Tibial artery (tissue), 4 donors: ENCODE measurements around the gene MAST4.
A peak's percentile ranks its signal among the peaks of the same experiment; 100 is the strongest.
"Not testable (repeated sequence)": the region's sequence is repeated elsewhere in the genome, so short reads cannot be mapped to it uniquely, and the experiment has no call there.

ENCODE experiments used
- DNase-seq, 2 donors: peaks; one replicate each; pipeline ENCODE4 v3.0.0-alpha.2; 2019
- H3K27ac ChIP-seq, 2 donors: fragments of 200-600 bp; sonication (generic) in 1 of 2; 1 replicate in 1 of 2; 2 replicates in 1 of 2; pipeline ENCODE4 v1.5.1; 2018 to 2019; ENCODE audit warnings: mild to moderate bottlenecking in 1 of 2
- H3K27me3 ChIP-seq, 2 donors: fragments of 200-600 bp; sonication (generic) in 1 of 2; one replicate each; pipeline versions ENCODE4 v1.5.1 to v1.6.0; 2016 to 2019
- H3K36me3 ChIP-seq, 3 donors: fragments of 200-600 bp; sonication (generic) in 2 of 3; one replicate each; pipeline ENCODE4 v1.5.1; 2016 to 2019; ENCODE audit warnings: mild to moderate bottlenecking in 2 of 3
- H3K4me1 ChIP-seq, 4 donors: fragments of 200-600 bp; sonication (generic) in 2 of 4; 1 replicate in 3 of 4; 2 replicates in 1 of 4; pipeline ENCODE4 v1.5.1; 2016 to 2019
- H3K4me3 ChIP-seq, 2 donors: fragments of 200-600 bp; sonication (generic) in 1 of 2; 1 replicate in 1 of 2; 2 replicates in 1 of 2; pipeline ENCODE4 v1.5.1; 2018 to 2019; ENCODE audit warnings: mild to moderate bottlenecking in 2 of 2
- H3K9me3 ChIP-seq, 3 donors: fragments of 200-600 bp; sonication (generic) in 1 of 3; one replicate each; pipeline ENCODE4 v1.5.1; 2016 to 2019
- intact Hi-C: fragments of 100-400 bp; cut with DNase I; formaldehyde crosslinking; loops from one replicate; pipeline ENCODE4 v1.15.0; 2023; ENCODE audit warnings: low total_unique reads
- TF ChIP-seq, protein P1 (sequence below), 2 experiments: fragments of 200-600 bp in 1 of 2; fragments of 450-650 bp in 1 of 2; IDR thresholded peaks; one replicate each; pipeline ENCODE4 v1.5.1; 2017 to 2019; ENCODE audit warnings: antibody characterized with exemption in 2 of 2, mild to moderate bottlenecking in 1 of 2, moderate library complexity in 1 of 2

Gene MAST4

DNA sequence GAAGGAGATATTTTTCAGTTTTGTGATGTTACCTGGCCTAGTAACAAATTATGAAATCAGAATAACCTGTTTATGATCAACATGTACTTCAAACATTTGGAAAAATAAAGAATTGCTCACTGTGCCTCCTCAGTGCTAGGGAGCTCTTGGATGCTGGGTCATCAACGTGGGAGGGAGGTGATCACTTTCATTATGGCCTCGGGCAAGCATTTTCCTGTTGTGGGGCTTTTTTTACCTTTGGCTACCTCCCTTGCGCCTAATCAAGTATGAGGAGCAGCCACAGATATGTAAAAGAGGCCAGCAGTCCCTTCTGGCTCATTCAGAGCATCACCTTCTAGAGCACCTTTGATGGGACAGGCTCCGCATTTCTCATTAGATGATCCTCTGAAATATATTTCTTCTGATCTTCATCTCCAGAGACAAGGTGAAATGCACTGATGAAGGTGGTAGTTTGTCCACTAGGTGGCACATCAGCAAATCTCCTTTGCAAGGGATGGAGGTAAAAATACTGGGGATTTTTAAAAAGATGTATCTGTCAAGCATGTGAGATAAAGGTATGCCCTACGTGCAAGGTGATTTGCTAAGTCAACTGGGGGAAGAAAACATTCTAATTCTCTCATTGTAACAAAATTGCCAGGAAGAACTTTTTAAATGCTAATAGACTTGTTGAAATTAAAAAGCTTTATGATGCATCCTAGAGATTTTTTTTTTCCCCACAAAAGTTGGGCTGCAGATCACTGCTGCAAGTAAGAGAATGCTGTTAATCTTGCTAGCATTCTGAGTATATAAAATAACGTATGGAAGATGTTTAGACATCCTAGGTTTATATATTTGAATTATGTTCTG, 218.2 kb downstream of the MAST4 start:
- intact Hi-C loops, result loop anchor here (5.0 to 10.0 kb wide), 3 partner anchors 120 to 393 kb away; no protein-coding TSS in a partner anchor
- H3K4me1 ChIP-seq, result no peaks in the 10 kb centered on the region
- no peaks in the 10 kb centered on the region for H3K9me3 ChIP-seq
- no peak overlapping the region for H3K27ac ChIP-seq
- peaks cover 0 to 6% of the 10 kb centered on the region in 2 donors for H3K27me3 ChIP-seq
- H3K36me3 ChIP-seq, result no peaks in the 10 kb centered on the region
- TF ChIP-seq, protein P1, sequence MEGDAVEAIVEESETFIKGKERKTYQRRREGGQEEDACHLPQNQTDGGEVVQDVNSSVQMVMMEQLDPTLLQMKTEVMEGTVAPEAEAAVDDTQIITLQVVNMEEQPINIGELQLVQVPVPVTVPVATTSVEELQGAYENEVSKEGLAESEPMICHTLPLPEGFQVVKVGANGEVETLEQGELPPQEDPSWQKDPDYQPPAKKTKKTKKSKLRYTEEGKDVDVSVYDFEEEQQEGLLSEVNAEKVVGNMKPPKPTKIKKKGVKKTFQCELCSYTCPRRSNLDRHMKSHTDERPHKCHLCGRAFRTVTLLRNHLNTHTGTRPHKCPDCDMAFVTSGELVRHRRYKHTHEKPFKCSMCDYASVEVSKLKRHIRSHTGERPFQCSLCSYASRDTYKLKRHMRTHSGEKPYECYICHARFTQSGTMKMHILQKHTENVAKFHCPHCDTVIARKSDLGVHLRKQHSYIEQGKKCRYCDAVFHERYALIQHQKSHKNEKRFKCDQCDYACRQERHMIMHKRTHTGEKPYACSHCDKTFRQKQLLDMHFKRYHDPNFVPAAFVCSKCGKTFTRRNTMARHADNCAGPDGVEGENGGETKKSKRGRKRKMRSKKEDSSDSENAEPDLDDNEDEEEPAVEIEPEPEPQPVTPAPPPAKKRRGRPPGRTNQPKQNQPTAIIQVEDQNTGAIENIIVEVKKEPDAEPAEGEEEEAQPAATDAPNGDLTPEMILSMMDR (IDR thresholded peaks at IDR 0.05), result peak; percentile 62 to 68
- no peak overlapping the region for H3K4me3 ChIP-seq
- DNase-seq, result no peak

DNA sequence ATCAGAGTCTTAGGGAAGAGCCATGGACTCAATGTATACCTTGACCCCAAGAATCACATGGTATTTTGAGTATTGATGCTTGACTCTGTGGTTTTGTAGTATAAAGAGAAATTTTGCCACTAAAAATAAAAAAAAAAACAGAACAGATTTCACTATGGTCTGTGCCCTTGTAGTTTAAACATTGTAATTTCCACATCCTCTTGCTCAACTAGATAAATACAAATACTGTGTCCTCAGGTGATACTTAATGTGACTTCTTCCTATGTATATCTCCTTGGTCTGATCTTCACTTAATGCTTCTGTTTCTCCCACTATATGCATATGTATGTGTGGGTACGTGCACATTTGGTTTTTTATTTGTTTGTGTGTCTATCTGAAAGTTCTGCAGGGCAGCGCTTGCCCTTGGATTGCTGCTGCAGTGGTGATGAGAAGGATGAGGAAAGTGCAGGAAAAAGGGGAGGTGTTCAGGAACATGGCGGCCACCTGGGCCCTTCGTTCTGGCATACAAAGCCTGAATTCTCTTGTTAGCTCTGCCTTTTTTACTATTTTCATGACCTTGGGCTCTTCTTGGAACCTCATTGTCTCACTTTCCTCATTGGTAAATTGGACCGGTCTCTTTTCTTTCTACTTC, 222.2 kb downstream of the MAST4 start:
- intact Hi-C loops, result loop anchor here (10.0 kb wide), 2 partner anchors 116 to 326 kb away; no protein-coding TSS in a partner anchor
- DNase-seq, result no peak
- H3K4me3 ChIP-seq, result no peak overlapping the region
- H3K27me3 ChIP-seq, result no peaks in the 10 kb centered on the region
- no peaks in the 10 kb centered on the region for H3K36me3 ChIP-seq
- TF ChIP-seq, protein P1 (IDR thresholded peaks at IDR 0.05), result no peak
- no peak overlapping the region for H3K27ac ChIP-seq
- H3K4me1 ChIP-seq, result no peaks in the 10 kb centered on the region
- no peaks in the 10 kb centered on the region for H3K9me3 ChIP-seq

DNA sequence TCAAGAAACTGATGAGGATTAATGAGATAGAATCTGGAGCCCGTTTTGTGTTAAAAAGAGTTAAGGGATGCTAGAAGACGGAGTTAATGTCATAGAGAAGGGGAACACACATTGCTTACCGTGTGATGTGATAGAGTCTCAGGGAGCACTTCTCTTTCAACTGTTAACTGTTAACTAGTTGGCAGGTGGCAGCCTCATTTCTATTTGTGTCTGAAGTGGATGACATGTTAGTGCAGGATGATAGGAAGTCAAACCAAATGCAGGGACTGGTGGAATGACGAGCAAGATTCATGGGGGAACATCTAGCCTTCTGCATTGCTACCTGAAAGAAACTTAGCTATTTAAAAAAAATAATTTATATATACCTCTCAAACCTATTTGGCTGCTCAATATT, 222.7 kb downstream of the MAST4 start:
- intact Hi-C loops, result loop anchor here (10.0 kb wide), 2 partner anchors 116 to 326 kb away; no protein-coding TSS in a partner anchor
- Histone ChIP-seq H3K9me3 (no peaks in the 10 kb centered on the region), H3K27ac (no peak overlapping the region), H3K36me3 (no peaks in the 10 kb centered on the region), H3K4me1 (no peaks in the 10 kb centered on the region), H3K27me3 (no peaks in the 10 kb centered on the region), H3K4me3 (no peak overlapping the region)
- TF ChIP-seq, protein P1 (IDR thresholded peaks at IDR 0.05), result no peak
- DNase-seq, result no peak

DNA sequence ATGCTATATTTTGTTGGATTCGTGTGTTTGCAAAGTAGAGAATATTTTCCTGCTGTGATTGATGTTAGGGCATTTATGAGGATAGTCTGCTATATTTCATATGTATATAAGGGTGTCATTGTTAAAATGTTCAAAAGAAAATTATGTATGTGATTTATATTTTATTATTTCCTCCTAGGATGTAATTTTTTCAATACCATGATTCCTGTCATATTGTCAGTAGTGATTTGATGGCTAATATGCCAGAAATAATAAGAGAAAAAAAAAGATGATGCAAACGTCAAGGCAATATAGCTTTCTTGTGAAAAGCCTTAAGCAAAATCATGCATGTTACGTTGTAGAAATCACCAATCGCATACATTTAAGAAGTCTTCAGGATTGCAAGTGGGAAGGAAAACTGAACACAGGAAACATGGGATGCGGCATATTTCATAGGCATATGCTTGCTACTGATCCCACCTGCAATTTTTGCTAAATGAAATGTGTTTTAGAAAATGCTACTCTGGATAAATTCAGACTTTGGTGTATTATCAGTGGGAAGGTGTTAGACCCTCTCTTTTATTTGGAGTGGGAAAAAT, 224.5 kb downstream of the MAST4 start:
- Histone ChIP-seq H3K4me3 (no peak overlapping the region), H3K9me3 (no peaks in the 10 kb centered on the region), H3K27ac (no peak overlapping the region), H3K27me3 (no peaks in the 10 kb centered on the region), H3K4me1 (no peaks in the 10 kb centered on the region), H3K36me3 (no peaks in the 10 kb centered on the region)
- TF ChIP-seq, protein P1 (IDR thresholded peaks at IDR 0.05), result no peak
- DNase-seq, result no peak
- intact Hi-C loops, result no loop called here

DNA sequence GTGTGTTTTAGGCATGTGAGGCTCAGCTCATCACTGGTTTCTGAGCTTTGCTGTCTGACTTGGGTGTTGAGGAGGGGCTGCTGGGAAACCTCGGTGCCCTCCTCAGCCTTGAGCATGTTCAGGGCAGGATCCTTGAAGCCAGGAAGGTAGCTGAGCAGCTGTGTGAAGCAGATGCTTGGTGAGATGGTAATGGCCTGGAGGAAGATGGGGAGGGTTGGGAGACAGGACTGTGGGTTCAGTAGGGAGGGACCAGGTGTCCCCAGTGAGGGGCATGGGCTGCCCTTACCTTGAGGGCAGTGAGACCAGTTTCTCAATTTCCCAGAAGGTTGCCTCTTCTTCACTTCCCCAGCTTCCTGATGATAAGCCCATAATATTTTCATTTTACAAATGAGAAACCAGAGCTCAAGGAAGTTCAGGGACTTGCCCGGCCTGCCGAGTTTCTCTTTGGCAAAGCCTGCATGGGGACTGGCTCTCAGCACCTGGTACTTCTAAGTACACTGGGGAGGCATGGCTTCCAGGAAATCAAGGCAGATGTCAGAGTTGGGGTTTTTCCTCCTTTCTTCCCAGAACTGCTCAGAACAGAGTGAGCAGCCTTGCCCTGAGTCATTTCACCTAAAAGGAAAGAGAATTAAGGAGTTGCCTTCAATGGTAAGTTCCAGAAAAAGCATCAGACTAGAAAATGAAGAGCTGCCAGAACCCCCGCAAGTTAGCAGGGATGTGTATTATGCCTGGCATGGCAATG, 225.7 kb downstream of the MAST4 start:
- Histone ChIP-seq H3K27ac (no peak overlapping the region), H3K4me1 (no peaks in the 10 kb centered on the region), H3K36me3 (no peaks in the 10 kb centered on the region), H3K4me3 (no peak overlapping the region), H3K27me3 (no peaks in the 10 kb centered on the region), H3K9me3 (no peaks in the 10 kb centered on the region)
- intact Hi-C loops, result no loop called here
- no peak for DNase-seq
- TF ChIP-seq, protein P1 (IDR thresholded peaks at IDR 0.05), result no peak

DNA sequence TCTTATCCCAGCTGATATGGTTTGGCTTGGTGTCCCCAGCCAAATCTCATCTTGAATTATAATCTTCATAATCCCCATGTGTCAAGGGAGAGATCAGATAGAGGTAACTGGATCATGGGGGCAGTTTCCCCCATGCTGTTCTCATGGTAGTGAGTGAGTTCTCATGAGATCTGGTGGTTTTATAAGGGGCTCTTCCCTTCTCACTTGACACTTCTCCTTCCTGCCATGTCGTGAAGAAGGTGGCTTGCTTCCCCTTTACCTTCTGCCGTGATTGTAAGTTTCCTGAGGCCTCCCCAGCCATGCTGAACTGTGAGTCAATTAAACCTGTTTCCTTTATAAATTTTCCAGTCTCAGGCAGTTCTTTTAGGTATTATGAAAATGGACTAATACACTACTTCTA, 226.7 kb downstream of the MAST4 start:
- intact Hi-C loops, H3K27me3 ChIP-seq: not testable (repeated sequence)

More for the DNA sequence above, 226.7 kb downstream of the MAST4 start:
- H3K4me1 ChIP-seq, H3K4me3 ChIP-seq, H3K36me3 ChIP-seq, H3K27ac ChIP-seq, H3K9me3 ChIP-seq, DNase-seq: not testable (repeated sequence)
